ENCODE measurements around the gene HNRNPC. TPM values are rescaled to one million over a fixed set of nuclear protein-coding genes. Genes with fewer than 3 reads are reported as not detected.

The HNRNPC gene
- total RNA-seq, 4 donors from 2014 or later = 298 to 466 (median 406) TPM

DNA sequence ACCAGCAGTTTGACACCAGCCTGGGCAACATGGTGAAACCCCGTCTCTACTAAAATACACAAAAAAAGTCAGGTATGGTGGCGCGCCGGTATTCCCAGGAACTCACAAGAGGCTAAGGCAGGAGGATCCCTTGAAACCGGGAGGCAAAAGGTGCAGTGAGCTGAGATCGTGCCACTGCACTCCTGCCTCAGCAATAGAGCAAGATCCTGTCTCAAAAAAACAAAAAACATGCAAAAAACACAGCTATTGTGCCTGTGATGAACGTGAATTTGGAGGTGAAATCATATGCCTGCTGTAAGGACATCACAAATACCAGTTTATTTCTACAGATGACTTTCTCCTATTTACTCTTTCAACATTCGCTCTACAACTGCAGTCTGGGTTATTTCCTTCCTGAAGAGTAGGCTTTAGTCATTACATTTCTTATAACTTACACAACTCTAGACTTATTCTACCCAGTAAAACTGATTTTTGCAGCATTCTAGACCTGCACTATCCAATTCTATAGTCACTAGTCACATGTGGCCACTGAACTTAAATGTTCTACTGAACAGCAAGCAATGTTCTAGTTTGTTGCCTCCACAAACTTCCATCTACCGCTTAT lies 48.3 kb downstream of the HNRNPC start:
- TF ChIP-seq, protein P1, sequence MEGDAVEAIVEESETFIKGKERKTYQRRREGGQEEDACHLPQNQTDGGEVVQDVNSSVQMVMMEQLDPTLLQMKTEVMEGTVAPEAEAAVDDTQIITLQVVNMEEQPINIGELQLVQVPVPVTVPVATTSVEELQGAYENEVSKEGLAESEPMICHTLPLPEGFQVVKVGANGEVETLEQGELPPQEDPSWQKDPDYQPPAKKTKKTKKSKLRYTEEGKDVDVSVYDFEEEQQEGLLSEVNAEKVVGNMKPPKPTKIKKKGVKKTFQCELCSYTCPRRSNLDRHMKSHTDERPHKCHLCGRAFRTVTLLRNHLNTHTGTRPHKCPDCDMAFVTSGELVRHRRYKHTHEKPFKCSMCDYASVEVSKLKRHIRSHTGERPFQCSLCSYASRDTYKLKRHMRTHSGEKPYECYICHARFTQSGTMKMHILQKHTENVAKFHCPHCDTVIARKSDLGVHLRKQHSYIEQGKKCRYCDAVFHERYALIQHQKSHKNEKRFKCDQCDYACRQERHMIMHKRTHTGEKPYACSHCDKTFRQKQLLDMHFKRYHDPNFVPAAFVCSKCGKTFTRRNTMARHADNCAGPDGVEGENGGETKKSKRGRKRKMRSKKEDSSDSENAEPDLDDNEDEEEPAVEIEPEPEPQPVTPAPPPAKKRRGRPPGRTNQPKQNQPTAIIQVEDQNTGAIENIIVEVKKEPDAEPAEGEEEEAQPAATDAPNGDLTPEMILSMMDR (IDR thresholded peaks at IDR 0.05; ENCODE audit: low read depth) = no peak

DNA sequence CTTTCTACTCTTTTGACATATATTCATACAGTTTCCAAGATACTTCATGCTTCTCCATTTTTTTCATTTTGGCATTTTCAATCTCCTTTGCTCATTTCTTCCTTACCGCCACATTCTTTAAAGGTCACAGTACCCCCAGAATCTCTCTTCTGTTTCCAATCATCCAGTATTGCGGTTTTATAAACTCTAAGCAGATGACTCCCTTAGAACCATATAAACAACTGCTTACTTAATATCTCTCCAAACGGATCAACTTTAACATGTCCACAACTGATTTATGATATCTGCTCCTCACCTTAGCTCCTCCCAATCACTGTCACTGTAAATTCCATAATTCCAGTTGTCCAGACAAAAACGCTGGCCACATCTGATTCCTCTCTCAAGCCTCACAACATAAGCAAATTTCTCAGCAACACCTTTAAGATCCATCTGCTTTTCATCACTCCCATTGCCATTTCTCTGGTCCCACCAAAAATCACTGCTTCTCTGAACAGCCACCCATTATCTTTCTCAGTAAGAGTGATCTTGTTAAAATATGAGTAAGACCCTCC lies 49.6 kb downstream of the HNRNPC start:
- TF ChIP-seq, protein P1 (IDR thresholded peaks at IDR 0.05; ENCODE audit: low read depth) = no peak

DNA sequence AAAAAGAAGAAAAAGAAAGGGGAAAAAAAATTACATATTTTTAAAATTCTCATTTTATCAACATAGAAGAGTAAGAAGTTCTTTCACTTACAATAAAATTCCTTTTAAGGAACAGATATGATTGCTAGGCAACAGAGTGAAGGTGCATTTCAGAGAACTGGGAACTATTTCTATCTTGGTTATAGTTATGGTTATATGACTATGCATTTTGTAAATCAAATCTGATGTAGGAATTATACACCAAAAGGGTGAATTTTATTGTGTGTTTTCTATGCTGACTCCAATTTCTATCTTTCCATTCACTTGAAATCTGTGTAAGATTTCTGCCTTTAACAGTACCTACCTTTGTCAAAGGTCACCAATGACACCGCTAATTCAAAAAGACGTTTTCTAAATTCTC lies 50.1 kb downstream of the HNRNPC start:
- TF ChIP-seq, protein P1 (IDR thresholded peaks at IDR 0.05; ENCODE audit: low read depth) = no peak

DNA sequence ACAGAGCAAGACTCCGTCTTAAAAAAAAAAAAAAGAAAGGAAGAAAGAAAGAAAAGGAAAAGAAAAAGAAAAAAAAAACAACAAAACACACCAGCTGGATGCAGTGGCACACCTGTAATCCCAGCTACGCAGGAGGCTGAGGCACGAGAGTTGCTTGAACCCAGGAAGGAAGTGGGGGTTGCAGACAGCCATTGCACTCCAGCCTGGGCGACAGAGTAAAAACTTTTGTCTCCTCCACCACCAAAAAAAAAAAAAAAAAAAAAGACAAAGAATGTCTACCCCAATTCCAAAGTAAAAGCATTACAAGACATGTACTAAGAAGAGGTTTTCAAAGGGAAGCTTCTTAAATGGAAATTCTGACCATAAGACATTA lies 53.4 kb downstream of the HNRNPC start:
- TF ChIP-seq, protein P1 (IDR thresholded peaks at IDR 0.05; ENCODE audit: low read depth) = no peak

DNA sequence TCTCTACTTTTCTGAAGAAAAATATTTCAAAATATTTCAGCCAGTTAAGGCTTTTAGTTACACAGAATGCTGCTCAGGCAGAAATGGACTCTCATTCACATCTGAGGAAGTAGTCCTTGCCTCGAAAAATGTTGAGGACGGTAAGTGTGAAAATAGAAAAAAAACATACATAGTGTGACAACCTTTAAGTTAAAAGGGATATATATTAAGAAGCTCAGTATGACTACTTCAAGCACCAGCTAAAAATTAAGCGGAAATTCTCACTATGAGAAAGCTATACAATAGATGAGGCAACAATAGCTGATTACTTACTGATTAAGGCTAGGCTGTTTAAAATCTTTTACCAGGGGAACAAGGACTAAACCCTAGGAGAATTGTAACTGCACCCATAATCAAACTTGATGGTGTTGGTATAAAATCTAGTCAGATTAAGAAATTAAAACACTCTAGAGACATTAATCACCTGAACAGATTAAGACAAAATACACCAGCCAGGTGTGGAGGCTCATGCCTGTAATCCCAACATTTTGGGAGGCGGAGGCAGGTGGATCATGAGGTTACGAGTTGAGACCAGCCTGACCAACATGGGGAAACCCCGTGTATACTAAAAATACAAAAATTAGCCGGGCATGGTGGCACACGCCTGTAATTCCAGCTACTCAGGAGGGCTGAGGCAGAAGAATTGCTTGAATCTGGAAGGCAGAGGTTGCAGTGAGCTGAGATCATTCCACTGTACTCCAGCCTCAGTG lies 53.9 kb downstream of the HNRNPC start:
- TF ChIP-seq, protein P1 (IDR thresholded peaks at IDR 0.05; ENCODE audit: low read depth) = no peak

DNA sequence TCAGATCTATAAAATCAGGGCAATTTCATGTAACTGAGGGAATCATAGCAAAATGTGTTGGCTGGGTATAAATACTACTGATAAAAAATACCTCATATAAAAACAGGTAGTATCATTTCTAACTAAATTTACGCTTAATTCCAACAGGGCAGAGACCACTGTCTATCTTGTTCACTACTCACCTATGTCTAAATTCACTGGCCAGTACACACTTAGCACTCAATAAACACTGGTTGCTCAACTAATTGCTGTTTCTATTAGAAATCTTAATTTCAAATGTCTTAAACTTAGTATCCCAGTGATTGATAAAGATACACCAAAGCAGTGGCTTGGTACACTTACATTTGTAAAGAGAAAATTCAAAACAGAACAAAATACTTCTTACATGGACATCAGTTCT lies 55.6 kb downstream of the HNRNPC start:
- TF ChIP-seq, protein P1 (IDR thresholded peaks at IDR 0.05; ENCODE audit: low read depth) = no peak

DNA sequence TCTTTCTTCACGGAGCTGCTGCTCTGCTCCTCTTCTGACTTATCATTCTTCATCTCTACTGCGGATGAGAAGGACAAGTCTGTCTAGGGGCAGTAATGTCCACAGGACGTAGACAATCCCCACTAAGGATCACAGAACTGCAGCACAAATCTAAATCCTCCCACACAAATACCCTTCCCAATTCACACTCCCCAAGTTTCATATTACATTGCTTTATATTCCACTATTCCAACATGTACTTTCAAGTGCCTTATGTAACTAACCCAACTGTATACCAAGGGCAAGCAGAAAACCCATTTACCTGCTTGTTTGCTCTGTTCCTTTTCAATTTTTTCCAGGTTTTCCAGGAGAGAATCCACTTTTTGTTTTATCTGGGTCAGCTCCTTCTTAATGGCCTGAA lies 57.7 kb downstream of the HNRNPC start:
- TF ChIP-seq, protein P1 (IDR thresholded peaks at IDR 0.05; ENCODE audit: low read depth) = no peak

Measured in subcutaneous adipose tissue (tissue), 4 donors.